ENCODE data around the gene KIF2B.
"Not testable (repeated sequence)": the region's sequence is repeated elsewhere in the genome, so short reads cannot be mapped to it uniquely, and the experiment has no call there.

KIF2B gene

DNA sequence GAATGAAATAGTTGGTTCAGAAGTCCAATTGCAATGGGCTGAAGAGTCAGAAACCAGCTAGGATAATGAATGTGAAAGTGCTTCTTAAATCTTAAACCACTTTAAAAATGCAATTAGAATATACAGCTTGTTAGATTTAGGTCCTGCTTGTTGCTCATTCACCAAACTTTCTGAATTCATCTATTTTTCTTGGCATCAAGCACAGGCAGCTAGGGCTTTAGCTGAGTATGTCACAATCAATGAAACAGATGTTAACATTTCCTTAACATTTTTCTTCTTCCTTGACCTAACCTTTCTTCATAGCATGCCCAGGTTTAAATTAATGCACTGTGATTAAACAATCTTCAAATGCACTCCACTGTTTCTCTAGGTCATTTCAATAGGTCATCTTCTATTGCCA lies 14.4 kb downstream of the KIF2B start:
- no peaks in the 10 kb centered on the region for H3K79me2 ChIP-seq
- H3K4me1 ChIP-seq = no peaks in the 10 kb centered on the region
- H3K36me3 ChIP-seq (ENCODE audit: control insufficient read depth, insufficient read depth, low read length) = no peaks in the 10 kb centered on the region
- H3K27ac ChIP-seq = no peak overlapping the region
- no peak overlapping the region for H3K4me3 ChIP-seq (ENCODE audit: low read depth, low read length)
- no peak overlapping the region for H3K9ac ChIP-seq
- H3K27me3 ChIP-seq (ENCODE audit: control insufficient read depth, insufficient read depth, low read length) = no peaks in the 10 kb centered on the region
- H3K4me2 ChIP-seq (ENCODE audit: low read length) = no peak overlapping the region
- no peak overlapping the region for H2AFZ ChIP-seq
- TF ChIP-seq, protein P1, sequence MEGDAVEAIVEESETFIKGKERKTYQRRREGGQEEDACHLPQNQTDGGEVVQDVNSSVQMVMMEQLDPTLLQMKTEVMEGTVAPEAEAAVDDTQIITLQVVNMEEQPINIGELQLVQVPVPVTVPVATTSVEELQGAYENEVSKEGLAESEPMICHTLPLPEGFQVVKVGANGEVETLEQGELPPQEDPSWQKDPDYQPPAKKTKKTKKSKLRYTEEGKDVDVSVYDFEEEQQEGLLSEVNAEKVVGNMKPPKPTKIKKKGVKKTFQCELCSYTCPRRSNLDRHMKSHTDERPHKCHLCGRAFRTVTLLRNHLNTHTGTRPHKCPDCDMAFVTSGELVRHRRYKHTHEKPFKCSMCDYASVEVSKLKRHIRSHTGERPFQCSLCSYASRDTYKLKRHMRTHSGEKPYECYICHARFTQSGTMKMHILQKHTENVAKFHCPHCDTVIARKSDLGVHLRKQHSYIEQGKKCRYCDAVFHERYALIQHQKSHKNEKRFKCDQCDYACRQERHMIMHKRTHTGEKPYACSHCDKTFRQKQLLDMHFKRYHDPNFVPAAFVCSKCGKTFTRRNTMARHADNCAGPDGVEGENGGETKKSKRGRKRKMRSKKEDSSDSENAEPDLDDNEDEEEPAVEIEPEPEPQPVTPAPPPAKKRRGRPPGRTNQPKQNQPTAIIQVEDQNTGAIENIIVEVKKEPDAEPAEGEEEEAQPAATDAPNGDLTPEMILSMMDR (IDR thresholded peaks at IDR 0.05) = no peak
- no peaks in the 10 kb centered on the region for H3K9me3 ChIP-seq (ENCODE audit: control insufficient read depth, low read length)

DNA sequence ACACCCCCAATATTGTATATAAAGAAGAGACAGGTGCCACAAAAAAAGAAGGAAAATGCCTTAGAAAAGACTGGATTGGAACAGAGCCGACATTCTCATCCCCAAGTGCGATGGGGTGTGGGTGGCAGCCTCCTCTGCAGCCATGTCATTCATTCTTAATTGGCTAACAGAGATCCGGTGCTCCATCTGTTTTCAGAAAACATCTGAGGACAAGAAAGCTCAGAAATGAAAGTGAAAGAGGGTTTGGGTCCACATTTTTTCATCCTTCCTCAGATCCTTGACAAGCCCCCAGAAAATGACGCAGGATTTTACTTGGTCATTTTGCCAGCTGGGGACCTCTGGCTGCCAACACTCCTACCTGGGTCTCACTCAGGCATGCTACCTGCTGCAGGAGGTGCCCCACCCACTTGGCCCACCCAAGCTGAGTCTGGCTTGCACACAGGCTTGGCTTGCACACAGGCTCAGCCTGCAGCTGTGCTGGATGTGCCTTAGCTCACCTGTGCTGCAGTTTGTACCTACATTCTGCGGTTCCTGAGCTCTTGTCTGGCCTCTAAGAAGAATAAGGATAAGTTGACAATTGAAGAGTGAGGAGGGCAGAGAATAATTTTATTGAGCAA lies 21.9 kb downstream of the KIF2B start:
- Histone ChIP-seq H2AFZ (no peak overlapping the region), H3K79me2 (no peaks in the 10 kb centered on the region), H3K4me2 (ENCODE audit: low read length) (no peak overlapping the region), H3K4me1 (no peaks in the 10 kb centered on the region), H3K9ac (no peak overlapping the region), H3K36me3 (ENCODE audit: control insufficient read depth, insufficient read depth, low read length) (no peaks in the 10 kb centered on the region), H3K4me3 (ENCODE audit: low read depth, low read length) (no peak overlapping the region), H3K27me3 (ENCODE audit: control insufficient read depth, insufficient read depth, low read length) (no peaks in the 10 kb centered on the region), H3K9me3 (ENCODE audit: control insufficient read depth, low read length) (no peaks in the 10 kb centered on the region), H3K27ac (no peak overlapping the region)
- TF ChIP-seq, protein P1 (IDR thresholded peaks at IDR 0.05) = no peak

DNA sequence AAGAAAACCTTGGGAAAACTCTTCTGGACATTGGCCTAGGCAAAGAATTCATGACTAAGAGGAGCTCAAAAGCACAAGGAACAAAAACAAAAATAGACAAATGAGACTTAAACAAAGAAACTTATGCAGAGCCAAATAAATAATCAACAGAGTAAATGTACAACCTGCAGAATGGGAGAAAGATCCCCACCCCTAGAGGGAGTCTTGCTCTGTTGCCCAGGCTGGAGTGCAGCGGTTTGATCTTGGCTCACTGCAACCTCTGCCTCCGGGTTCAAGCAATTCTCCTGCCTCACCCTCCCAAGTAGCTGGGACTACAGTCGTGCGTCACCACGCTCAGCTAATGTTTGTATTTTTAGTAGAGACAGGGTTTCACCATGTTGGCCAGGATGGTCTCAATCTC lies 48.4 kb downstream of the KIF2B start:
- not testable (repeated sequence) for H3K4me3 ChIP-seq (ENCODE audit: low read depth, low read length); H3K27me3 ChIP-seq (ENCODE audit: control insufficient read depth, insufficient read depth, low read length); H3K27ac ChIP-seq; H3K4me2 ChIP-seq (ENCODE audit: low read length); H3K9me3 ChIP-seq (ENCODE audit: control insufficient read depth, low read length); H3K36me3 ChIP-seq (ENCODE audit: control insufficient read depth, insufficient read depth, low read length); H3K9ac ChIP-seq; H3K79me2 ChIP-seq; H2AFZ ChIP-seq; H3K4me1 ChIP-seq

Measured in parathyroid adenoma (tissue), 2 donors.